GM12875 (cell line): ENCODE data around the gene IGFBP1.

ENCODE experiments used
- H3K4me3 ChIP-seq: one replicate; pipeline ENCODE4 v1.5.1; 2011; ENCODE audit warnings: low read depth, low read length, control low read depth
- TF ChIP-seq, protein P1 (sequence below): IDR thresholded peaks from 2 replicates; pipeline ENCODE4 v1.5.1; 2011; ENCODE audit warnings: low read depth, mild to moderate bottlenecking, control low read depth, inconsistent platforms, low read length, moderate library complexity, borderline replicate concordance; ENCODE audit not compliant: insufficient read depth

IGFBP1 gene

DNA sequence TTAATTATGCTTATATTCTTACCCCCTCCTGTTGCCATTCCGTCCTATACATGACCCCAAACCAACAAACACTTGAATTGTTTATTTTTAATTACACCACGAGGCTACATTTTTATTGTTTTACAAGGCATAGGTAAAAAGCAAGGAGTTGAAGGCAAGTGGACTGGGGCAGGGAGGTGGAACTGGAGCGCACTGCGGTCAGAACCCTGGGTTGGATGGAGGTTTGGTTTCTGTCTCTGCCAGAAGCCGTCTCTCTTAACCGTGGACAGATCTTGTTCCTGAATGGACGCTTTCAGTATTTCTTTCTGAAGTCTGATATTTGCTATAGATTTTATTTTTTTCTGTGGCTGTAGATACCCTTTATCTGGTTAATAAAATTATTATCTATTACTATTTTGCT, 52.7 kb downstream of the IGFBP1 start:
- no peak overlapping the region for H3K4me3 ChIP-seq
- TF ChIP-seq, protein P1, sequence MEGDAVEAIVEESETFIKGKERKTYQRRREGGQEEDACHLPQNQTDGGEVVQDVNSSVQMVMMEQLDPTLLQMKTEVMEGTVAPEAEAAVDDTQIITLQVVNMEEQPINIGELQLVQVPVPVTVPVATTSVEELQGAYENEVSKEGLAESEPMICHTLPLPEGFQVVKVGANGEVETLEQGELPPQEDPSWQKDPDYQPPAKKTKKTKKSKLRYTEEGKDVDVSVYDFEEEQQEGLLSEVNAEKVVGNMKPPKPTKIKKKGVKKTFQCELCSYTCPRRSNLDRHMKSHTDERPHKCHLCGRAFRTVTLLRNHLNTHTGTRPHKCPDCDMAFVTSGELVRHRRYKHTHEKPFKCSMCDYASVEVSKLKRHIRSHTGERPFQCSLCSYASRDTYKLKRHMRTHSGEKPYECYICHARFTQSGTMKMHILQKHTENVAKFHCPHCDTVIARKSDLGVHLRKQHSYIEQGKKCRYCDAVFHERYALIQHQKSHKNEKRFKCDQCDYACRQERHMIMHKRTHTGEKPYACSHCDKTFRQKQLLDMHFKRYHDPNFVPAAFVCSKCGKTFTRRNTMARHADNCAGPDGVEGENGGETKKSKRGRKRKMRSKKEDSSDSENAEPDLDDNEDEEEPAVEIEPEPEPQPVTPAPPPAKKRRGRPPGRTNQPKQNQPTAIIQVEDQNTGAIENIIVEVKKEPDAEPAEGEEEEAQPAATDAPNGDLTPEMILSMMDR = no peak
